Activated naive CD8-positive, alpha-beta T cell (primary cell): ENCODE results near the gene OGFOD3.
A peak's percentile ranks its signal among the peaks of the same experiment; 100 is the strongest.

Experiments used
- H3K27ac Mint-ChIP-seq: one replicate; pipeline ENCODE4 v1.8.0; 2021; ENCODE audit warnings: mixed read lengths
- H3K27me3 Mint-ChIP-seq: one replicate; pipeline ENCODE4 v1.8.0; 2021; ENCODE audit warnings: mixed read lengths
- H3K36me3 Mint-ChIP-seq: one replicate; pipeline ENCODE4 v1.8.0; 2021; ENCODE audit warnings: mixed read lengths
- H3K4me1 Mint-ChIP-seq: one replicate; pipeline ENCODE4 v1.8.0; 2021; ENCODE audit warnings: low read depth, mixed read lengths
- H3K4me3 Mint-ChIP-seq: one replicate; pipeline ENCODE4 v1.8.0; 2021; ENCODE audit warnings: mild to moderate bottlenecking, mixed read lengths
- H3K9me3 Mint-ChIP-seq: one replicate; pipeline ENCODE4 v1.8.0; 2021; ENCODE audit warnings: low read depth, mixed read lengths

Gene OGFOD3

DNA sequence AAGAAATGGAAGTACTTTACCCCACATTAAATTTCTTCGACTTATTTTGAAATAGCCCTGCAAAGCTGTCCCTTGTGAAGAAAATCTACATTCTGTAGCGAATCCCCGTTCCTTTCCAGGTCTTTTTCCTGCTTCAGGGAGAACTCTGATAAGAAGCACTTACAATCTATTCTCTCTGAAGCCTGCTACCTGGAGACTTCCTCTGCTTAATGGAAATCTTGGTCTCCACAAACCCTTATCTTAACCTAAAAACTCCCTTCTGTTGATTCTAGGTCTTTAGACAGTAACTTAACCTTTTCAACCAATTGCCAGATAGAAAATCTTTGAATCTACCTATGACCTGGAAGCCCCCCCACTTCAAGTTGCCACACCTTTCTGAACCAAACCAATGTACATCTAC is 33.8 kb upstream of the OGFOD3 start:
- no peaks in the 10 kb centered on the region for H3K36me3 Mint-ChIP-seq
- H3K4me1 Mint-ChIP-seq, result peaks cover 30% of the 10 kb centered on the region
- H3K27ac Mint-ChIP-seq, result peak overlapping the region; percentile 76
- H3K4me3 Mint-ChIP-seq, result peak overlapping the region; percentile 98
- no peaks in the 10 kb centered on the region for H3K9me3 Mint-ChIP-seq
- no peaks in the 10 kb centered on the region for H3K27me3 Mint-ChIP-seq

DNA sequence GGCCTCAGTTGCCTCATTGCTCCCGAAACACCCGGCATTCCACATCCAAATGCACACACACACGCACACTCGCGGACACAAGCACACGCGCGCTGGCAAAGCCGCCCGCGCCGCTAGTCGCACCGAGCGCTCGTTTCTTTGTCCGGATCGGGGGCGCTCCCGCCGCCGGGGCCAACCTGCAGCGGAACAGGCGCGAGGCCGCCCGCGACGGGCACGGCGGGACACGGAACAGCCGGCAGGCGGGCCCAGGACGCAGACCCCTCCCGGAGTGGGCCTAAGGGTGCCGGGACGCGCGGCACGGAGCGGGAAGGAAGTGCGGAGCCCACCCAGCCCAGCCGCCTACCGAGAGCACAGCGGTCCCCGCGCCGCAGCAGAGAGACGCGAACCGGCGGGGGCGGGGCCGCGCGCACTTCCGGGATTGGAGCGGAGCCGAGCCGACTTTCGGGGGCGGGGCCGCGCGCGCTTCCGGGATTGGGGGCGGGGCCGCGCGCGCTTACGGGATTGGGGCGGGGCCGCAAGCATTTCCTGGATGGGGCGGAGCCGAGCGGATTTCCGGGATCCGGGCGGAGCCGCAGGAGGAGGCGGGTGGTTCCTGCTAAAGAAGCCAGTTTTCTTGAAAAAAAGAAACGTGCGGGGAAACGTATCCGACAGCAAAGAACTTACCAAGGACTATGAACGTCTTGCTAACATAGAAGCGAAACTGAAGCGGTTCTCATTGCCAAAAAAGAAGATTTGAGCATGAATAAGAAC is 32.1 kb upstream of the OGFOD3 start, which contains the start of gene CYBC1:
CYBC1 (minus strand) TSS at position 396 of the 750 bp plus-strand sequence. CDS start 1,498 bp downstream, outside the sequence.
- H3K4me1 Mint-ChIP-seq, result peaks cover 25% of the 10 kb centered on the region
- H3K4me3 Mint-ChIP-seq, result peak within 1 kb of the TSS; percentile 98
- H3K27me3 Mint-ChIP-seq, result no peaks in the 10 kb centered on the region
- peak within 1 kb of the TSS; percentile 97 for H3K27ac Mint-ChIP-seq
- no peaks in the 10 kb centered on the region for H3K9me3 Mint-ChIP-seq
- H3K36me3 Mint-ChIP-seq, result no peaks in the 10 kb centered on the region

DNA sequence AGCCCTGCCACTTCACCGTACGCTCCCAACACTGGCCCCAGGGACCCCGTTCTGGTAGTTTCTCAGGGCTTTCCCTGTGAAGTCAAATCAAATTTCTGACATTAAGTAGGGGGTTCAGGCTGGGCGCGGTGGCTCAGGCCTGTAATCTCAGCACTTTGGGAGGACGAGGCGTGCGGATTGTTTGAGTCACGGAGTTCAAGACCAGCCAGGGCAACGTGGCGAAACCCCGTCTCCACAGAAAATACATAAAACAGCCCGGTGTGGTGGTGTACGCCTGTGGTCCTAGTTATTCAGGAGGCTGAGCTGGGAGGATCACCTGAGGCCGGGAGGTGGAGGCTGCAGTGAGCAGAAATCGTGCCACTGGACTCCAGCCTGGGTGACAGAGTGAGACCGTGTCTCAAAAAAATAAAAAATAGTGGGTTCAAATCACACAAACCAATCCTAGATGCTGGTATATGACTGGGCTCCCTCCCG is 31.5 kb upstream of the OGFOD3 start:
- Mint-ChIP-seq H3K4me3 (peak overlapping the region; percentile 98), H3K27ac (peak overlapping the region; percentile 95), H3K36me3 (no peaks in the 10 kb centered on the region), H3K27me3 (no peaks in the 10 kb centered on the region), H3K9me3 (no peaks in the 10 kb centered on the region), H3K4me1 (peaks cover 25% of the 10 kb centered on the region)

DNA sequence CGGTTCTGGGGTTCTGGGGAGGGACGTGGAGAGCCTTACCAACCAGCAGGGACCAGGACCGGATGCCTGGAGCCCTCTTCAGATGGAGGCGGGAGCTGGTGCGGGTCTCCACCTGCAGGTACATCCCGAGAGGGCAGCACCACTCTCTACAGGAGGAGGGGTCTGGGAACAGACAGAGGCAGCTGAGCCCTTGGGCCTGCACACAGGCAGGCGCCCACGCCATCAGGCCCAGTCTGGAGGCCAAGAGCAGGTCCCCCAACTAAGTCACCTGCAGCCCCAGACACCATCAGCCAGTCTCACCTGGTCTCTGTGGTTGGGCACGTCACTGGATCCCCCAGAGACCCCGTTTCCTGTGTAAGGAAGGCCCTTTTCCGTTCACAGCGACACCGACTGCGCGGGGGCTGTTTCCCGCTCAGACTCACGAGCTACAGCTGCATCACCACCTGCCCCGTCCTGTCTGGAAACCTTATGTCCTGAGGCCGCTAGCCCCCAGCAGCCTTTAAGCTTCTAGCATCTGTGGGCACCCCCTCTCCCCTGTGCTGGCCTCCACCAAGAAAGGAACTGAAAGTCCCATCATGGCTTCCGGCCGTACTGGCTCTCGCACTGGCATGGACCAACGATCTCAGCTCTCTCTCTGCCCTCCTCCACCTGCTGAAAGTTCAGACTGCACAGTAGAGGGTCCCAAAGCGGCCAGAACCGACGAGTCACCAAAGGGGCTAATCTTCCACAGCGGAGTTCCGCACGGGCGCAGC is 30.9 kb upstream of the OGFOD3 start:
- H3K36me3 Mint-ChIP-seq, result no peaks in the 10 kb centered on the region
- H3K27ac Mint-ChIP-seq, result peak overlapping the region; percentile 95
- peaks cover 25% of the 10 kb centered on the region for H3K4me1 Mint-ChIP-seq
- H3K27me3 Mint-ChIP-seq, result no peaks in the 10 kb centered on the region
- H3K4me3 Mint-ChIP-seq, result peak overlapping the region; percentile 98
- H3K9me3 Mint-ChIP-seq, result no peaks in the 10 kb centered on the region

DNA sequence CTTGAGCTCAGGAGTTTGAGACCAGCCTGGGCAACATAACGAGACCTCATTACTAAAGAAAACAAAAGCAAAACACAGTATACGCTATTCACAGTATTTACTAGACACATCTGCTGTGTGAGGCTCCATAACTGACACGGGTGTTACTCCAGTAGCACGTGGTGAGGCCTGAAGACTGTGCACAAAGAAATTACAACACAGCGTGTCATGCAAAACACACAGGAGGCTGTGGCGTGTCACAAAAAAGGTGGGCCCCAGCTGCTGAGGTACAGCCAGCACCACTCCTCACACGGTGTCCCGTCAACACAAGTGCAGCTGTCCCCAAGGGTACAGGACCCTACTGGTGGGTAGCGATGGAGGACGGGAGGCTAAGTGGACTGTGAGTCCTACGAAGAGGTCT is 29.5 kb upstream of the OGFOD3 start:
- H3K4me3 Mint-ChIP-seq, result peak overlapping the region; percentile 61
- H3K9me3 Mint-ChIP-seq, result no peaks in the 10 kb centered on the region
- peak overlapping the region; percentile 34 for H3K27ac Mint-ChIP-seq
- H3K36me3 Mint-ChIP-seq, result no peaks in the 10 kb centered on the region
- peaks cover 25% of the 10 kb centered on the region for H3K4me1 Mint-ChIP-seq
- no peaks in the 10 kb centered on the region for H3K27me3 Mint-ChIP-seq

DNA sequence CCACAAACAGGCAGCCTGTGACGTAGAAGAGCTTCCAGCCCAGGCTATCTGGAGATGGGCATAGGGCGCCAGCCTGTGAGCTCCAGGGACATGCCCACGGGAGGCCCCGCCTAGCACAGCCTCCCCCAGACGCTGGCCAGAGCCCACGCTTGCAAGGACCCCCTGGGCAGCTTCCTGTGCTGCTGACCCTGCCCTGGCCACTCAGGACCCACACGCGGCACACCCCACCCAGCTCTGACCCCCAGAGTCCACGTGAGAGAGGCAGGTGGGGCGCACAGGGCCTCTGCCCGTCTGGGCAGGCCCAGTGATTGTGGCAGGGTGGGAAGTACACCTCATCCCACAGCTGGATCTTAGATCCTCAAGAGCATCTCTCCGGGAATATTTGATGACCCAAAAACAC is 28.3 kb upstream of the OGFOD3 start:
- peaks cover 19% of the 10 kb centered on the region for H3K4me1 Mint-ChIP-seq
- no peak overlapping the region for H3K4me3 Mint-ChIP-seq
- no peaks in the 10 kb centered on the region for H3K27me3 Mint-ChIP-seq
- H3K27ac Mint-ChIP-seq, result no peak overlapping the region
- no peaks in the 10 kb centered on the region for H3K36me3 Mint-ChIP-seq
- H3K9me3 Mint-ChIP-seq, result no peaks in the 10 kb centered on the region

DNA sequence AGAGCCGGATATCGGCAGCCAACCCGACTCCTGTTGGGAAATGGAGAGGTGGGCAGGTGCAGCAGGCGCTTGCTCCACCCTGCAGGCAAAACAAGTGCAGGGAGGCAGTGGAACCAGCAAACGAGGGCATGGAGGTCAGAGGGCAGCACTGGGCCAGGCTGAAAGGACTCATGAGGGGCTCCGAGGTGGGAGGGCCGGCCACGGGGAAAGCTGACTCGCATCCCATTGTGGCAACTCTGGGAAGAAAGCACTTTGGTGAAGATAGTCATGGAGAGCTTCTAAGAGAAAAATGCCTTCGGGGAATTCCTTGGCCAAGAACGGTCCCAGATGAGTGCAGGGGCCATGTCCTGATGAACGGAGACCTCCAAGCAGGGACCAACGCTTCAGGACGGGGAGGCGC is 27.7 kb upstream of the OGFOD3 start:
- Mint-ChIP-seq H3K27ac (no peak overlapping the region), H3K36me3 (no peaks in the 10 kb centered on the region), H3K4me1 (peaks cover 14% of the 10 kb centered on the region), H3K27me3 (no peaks in the 10 kb centered on the region), H3K4me3 (no peak overlapping the region), H3K9me3 (no peaks in the 10 kb centered on the region)

DNA sequence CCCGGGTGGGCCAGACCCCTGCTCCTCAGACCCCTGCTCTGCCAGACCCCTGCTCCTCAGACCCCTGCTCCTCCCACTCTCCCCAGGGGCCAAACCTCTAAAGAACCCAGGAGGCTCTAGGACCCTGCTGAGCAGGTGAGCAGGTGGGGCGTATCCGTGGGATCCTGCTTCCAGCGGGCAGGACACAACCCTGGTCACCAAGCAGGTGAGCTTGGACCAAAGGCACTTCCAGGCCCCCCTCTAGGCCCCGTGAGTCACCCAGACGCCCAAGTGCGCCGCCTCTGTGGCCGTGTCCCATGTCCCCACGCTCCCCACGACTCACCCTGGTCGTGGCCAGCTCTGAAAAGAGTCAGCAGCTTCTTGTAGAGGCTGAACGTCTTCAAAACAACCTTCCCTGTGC is 27.2 kb upstream of the OGFOD3 start:
- Mint-ChIP-seq H3K4me3 (no peak overlapping the region), H3K36me3 (no peaks in the 10 kb centered on the region), H3K27ac (no peak overlapping the region)

DNA sequence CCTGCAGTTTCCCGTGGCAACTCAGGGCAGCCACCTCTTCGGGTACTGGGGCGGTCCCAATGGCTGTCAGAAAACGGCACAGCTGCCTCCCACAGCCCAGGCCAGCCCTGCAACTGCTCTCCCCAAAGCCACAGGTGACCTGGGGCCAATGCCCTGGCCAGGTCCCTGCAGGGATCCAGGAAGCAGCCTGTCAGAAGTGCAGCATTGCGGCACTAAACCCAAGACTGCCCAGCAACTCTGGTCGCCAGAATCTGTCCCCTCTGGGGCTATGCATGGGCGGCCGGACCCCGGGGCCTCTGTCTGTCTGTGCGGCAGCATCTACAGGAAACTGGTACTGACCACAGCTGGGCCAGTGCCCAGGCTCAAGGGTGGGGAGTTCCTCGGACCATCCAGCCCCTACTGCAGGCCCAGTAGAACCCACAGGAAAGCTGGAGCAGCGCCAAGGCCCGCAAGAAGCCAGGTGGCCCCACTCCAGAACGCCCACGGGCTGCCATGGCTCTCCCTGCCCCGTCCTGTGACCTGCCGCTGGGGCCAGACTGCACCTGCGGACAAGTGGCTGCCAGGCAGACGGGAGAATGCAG is 26.6 kb upstream of the OGFOD3 start:
- H3K9me3 Mint-ChIP-seq, result no peaks in the 10 kb centered on the region
- no peak overlapping the region for H3K27ac Mint-ChIP-seq
- H3K4me1 Mint-ChIP-seq, result peaks cover 12% of the 10 kb centered on the region
- no peaks in the 10 kb centered on the region for H3K36me3 Mint-ChIP-seq
- H3K4me3 Mint-ChIP-seq, result no peak overlapping the region
- H3K27me3 Mint-ChIP-seq, result no peaks in the 10 kb centered on the region

More for the DNA sequence above, 27.2 kb upstream of the OGFOD3 start:
- H3K4me1 Mint-ChIP-seq, result peaks cover 10% of the 10 kb centered on the region
- no peaks in the 10 kb centered on the region for H3K9me3 Mint-ChIP-seq
- no peaks in the 10 kb centered on the region for H3K27me3 Mint-ChIP-seq

DNA sequence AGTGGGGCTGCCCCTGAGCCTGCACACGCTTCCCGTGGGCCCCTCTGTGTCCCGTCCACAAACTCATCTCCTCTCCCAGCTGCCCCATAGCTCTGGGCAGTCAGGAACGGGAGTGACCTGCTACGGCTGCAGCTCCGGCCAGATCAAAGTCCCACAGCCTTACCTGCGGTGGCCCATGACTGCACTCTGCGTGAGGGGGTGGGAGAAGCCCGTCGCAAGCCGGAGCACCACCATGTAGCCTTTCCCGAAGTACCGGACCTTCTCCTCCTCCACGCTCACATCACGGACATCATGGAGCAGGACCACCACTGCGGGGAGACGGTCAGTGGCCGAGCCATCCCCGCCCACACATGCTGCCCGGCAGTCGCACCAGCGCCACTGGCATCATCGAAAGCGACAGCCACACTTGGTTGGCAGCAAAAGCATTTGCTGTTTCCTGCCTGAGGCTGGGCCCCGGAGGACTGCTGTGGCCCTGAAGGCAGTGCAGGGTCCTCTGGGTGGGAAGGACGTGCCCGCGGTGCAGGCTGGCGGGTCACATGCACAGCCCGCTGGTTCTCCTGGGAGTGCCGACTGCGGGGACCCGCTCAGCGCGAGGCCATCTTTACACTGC is 26.0 kb upstream of the OGFOD3 start:
- Mint-ChIP-seq H3K4me3 (no peak overlapping the region), H3K27ac (no peak overlapping the region), H3K27me3 (no peaks in the 10 kb centered on the region), H3K4me1 (peaks cover 7% of the 10 kb centered on the region), H3K9me3 (no peaks in the 10 kb centered on the region), H3K36me3 (no peaks in the 10 kb centered on the region)

DNA sequence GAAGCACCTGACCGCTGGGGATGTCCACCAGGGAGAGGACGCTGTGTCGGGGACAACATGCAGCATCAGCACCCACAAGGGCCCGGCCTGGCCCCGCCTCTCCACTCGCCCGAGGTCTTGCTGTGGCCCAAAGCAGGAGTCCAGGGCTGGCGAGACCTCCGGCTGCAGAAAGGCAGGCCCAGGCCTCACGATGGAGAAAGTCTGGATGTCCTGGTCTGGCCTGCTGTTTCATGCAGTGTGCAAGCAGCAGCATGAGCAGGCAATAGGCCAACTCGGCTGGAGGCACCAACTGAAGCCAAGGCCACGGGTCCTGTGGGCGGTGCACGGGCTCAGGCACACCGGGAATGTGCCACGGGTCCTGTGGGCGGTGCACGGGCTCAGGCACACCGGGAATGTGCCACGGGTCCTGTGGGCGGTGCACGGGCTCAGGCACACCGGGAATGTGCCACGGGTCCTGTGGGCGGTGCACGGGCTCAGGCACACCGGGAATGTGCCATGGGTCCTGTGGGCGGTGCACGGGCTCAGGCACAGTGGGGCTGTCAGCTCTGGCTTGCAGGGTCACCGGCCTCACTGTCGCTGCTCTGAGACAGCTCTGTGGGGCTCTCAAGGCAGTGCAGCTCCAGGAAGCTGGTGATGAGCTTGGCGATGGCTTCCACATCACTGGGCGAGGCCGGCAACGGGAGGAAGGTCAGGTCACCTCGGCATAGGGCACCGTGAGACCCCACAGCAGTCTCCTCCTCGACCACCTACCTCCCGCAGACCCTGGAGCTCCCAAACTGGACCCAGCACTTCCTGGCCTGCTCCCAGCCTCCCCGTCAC is 25.3 kb upstream of the OGFOD3 start:
- no peaks in the 10 kb centered on the region for H3K27me3 Mint-ChIP-seq
- peaks cover 4% of the 10 kb centered on the region for H3K4me1 Mint-ChIP-seq
- no peak overlapping the region for H3K4me3 Mint-ChIP-seq
- no peak overlapping the region for H3K27ac Mint-ChIP-seq
- no peaks in the 10 kb centered on the region for H3K36me3 Mint-ChIP-seq
- H3K9me3 Mint-ChIP-seq, result no peaks in the 10 kb centered on the region

DNA sequence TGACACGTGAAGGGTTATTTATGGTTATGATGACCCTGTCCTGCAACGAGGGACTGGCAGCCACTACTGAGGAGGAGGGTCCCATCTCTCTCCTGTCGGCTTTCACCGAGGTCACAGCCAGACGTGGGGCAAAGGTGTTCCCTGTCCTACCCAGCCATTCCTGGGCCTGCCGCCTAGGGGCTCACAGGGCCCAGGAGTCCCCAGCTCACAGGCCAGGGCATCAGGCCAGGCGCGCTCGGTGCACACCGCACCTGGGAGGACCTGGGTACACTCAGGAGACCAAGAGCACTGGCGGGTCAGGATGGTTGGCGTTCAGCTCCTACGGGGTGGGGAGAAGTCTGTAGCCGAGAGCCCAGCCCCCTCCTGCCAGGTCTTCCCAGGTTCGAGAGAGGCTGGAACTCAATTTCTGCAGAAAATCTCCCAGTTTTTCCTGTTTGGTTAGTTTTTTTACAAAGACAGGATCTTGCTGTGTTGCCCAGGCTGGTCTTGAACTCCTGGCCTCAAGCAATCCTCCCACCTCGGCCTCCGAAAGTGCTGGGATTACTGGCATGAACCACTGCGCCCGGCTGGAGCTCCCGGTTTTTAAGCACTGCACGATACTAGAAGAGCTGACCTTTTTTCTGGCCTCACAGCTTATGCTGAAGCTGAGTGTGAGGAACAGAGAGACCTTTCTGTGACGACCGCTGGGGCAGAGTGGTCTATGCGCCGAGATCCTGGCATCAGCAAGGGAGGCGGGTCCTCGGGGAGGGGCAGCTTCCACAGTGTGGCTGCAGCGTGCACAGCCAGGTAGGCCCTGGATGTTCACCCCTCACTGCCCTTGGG is 24.5 kb upstream of the OGFOD3 start:
- H3K27ac Mint-ChIP-seq, result no peak overlapping the region
- H3K4me1 Mint-ChIP-seq, result peaks cover 4% of the 10 kb centered on the region
- H3K4me3 Mint-ChIP-seq, result no peak overlapping the region
- no peaks in the 10 kb centered on the region for H3K27me3 Mint-ChIP-seq
- H3K36me3 Mint-ChIP-seq, result no peaks in the 10 kb centered on the region
- H3K9me3 Mint-ChIP-seq, result no peaks in the 10 kb centered on the region

DNA sequence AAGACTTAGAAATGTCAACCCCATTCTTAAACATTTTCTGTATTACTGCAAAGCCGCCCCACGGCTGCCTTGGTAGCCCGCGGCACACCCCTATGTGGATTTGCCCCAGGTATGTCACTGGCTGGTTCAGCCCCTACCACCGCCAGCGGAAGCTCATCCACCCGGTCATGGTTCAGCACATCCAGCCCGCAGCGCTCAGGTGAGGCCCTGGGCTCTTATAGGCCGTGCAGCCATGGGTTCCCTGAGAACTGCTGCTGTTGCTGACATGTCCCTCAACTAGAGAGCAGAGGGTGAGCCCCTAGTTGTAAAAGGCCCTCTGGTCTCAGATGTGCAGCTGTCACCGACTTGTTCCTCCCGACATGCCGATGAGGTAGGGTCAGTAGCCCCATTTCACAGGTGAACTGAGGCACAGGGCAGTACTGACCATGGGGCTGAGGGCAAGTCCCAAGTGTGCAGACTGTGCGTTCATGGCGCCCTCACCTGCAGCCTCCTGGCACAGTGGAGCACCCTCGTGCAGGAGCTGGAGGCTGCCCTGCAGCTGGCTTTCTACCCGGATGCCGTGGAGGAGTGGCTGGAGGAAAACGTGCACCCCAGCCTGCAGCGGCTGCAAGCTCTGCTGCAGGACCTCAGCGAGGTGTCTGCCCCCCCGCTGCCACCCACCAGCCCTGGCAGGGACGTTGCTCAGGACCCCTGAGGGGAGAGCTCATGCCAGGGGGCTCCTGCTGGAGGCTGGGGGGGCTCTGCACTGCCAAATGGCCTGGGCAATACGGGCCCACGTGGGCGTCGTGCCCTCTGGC is 23.5 kb upstream of the OGFOD3 start:
- Mint-ChIP-seq H3K27ac (no peak overlapping the region), H3K4me1 (peaks cover 1% of the 10 kb centered on the region), H3K4me3 (no peak overlapping the region), H3K9me3 (no peaks in the 10 kb centered on the region), H3K36me3 (no peaks in the 10 kb centered on the region), H3K27me3 (no peaks in the 10 kb centered on the region)
